Measurements from ENCODE around the gene CC2D2B. TPM values are rescaled to one million over a fixed set of nuclear protein-coding genes. Genes with fewer than 3 reads are reported as not detected.

Gene CC2D2B
- total RNA-seq, 8 experiments from 2014 or later = 0.38 to 1.9 (median 0.95) TPM

- in situ Hi-C loops (cut with MboI; ENCODE audit: low pct_unique_long_range_greater_than_20kb in 2 of 9, low sequenced_read_pairs in 9 of 9, unreplicated experiment in 9 of 9) = loop anchor here in 4 of 9 experiments (25.0 kb wide), 2 partner anchors 273 to 323 kb away; no protein-coding TSS in a partner anchor
- WGBS, 10 experiments = 60 to 100% (median 79%) methylated on average over 1 to 2 of the region's 2 CpGs; no CpG with 5 or more reads in 2 of the 10 experiments
- Histone ChIP-seq H3K4me1 (replicated peaks in 1 of 2) (no peaks in the 10 kb centered on the region), H3K27ac (no peak overlapping the region), H3K4me3 (no peak overlapping the region)
- ATAC-seq (replicated peaks in 6 of 8) = no peak
These were observed 106.8 kb downstream of the CC2D2B start for GRCh38 chr10:96014473-96015102.

- no peak overlapping the region for H3K4me3 ChIP-seq
- H3K4me1 ChIP-seq (replicated peaks in 1 of 2) = no peaks in the 10 kb centered on the region
- in situ Hi-C loops (cut with MboI; ENCODE audit: low pct_unique_long_range_greater_than_20kb in 2 of 9, low sequenced_read_pairs in 9 of 9, unreplicated experiment in 9 of 9) = loop anchor here in 4 of 9 experiments (25.0 kb wide), 2 partner anchors 270 to 320 kb away; no protein-coding TSS in a partner anchor
- H3K27ac ChIP-seq = no peak overlapping the region
- ATAC-seq (replicated peaks in 6 of 8) = peak; percentile 66 to 99 (median 87)
- 0 to 29% (median 7%) methylated on average over 1 to 5 of the region's 5 CpGs; no CpG with 5 or more reads in 1 of the 10 experiments for WGBS, 10 experiments
These were observed 109.5 kb downstream of the CC2D2B start for GRCh38 chr10:96017191-96017687.

- WGBS, 10 experiments = 0 to 100% (median 63%) methylated on average over 1 of the region's 1 CpG; no CpG with 5 or more reads in 3 of the 10 experiments
- no peak for ATAC-seq (replicated peaks in 6 of 8)
- H3K4me1 ChIP-seq (replicated peaks in 1 of 2) = no peaks in the 10 kb centered on the region
- H3K27ac ChIP-seq = no peak overlapping the region
- H3K4me3 ChIP-seq = no peak overlapping the region
- in situ Hi-C loops (cut with MboI; ENCODE audit: low pct_unique_long_range_greater_than_20kb in 2 of 9, low sequenced_read_pairs in 9 of 9, unreplicated experiment in 9 of 9) = loop anchor here in 4 of 9 experiments (25.0 kb wide), 2 partner anchors 266 to 316 kb away; no protein-coding TSS in a partner anchor
These were observed 113.6 kb downstream of the CC2D2B start for GRCh38 chr10:96021332-96021731.

- WGBS, 10 experiments = 50 to 100% (median 83%) methylated on average over 1 to 2 of the region's 2 CpGs; no CpG with 5 or more reads in 3 of the 10 experiments
- in situ Hi-C loops (cut with MboI; ENCODE audit: low pct_unique_long_range_greater_than_20kb in 2 of 9, low sequenced_read_pairs in 9 of 9, unreplicated experiment in 9 of 9) = loop anchor here in 4 of 9 experiments (25.0 kb wide), 2 partner anchors 265 to 315 kb away; no protein-coding TSS in a partner anchor
- Histone ChIP-seq H3K4me3 (no peak overlapping the region), H3K27ac (no peak overlapping the region), H3K4me1 (replicated peaks in 1 of 2) (no peaks in the 10 kb centered on the region)
- no peak for ATAC-seq (replicated peaks in 6 of 8)
These were observed 115.0 kb downstream of the CC2D2B start for GRCh38 chr10:96022739-96023138.

- H3K4me3 ChIP-seq = no peak overlapping the region
- no peak overlapping the region for H3K27ac ChIP-seq
- in situ Hi-C loops (cut with MboI; ENCODE audit: low pct_unique_long_range_greater_than_20kb in 2 of 9, low sequenced_read_pairs in 9 of 9, unreplicated experiment in 9 of 9) = loop anchor here in 4 of 9 experiments (25.0 kb wide), 2 partner anchors 264 to 314 kb away; no protein-coding TSS in a partner anchor
- H3K4me1 ChIP-seq (replicated peaks in 1 of 2) = no peaks in the 10 kb centered on the region
- ATAC-seq (replicated peaks in 6 of 8) = no peak
These were observed 115.4 kb downstream of the CC2D2B start for GRCh38 chr10:96023168-96023567.

GRCh38 chr10:96025566-96025965 lies 117.8 kb downstream of the CC2D2B start:
- H3K27ac ChIP-seq = no peak overlapping the region
- ATAC-seq (replicated peaks in 6 of 8) = peak in 4 of 8 experiments; percentile 21 to 91 (median 74)
- no peaks in the 10 kb centered on the region for H3K4me1 ChIP-seq (replicated peaks in 1 of 2)
- in situ Hi-C loops (cut with MboI; ENCODE audit: low pct_unique_long_range_greater_than_20kb in 2 of 9, low sequenced_read_pairs in 9 of 9, unreplicated experiment in 9 of 9) = loop anchor here in 4 of 9 experiments (25.0 kb wide), 3 partner anchors 187 to 312 kb away; partner anchors contain the start of gene DNTT (in 1 of the 4)
- no peak overlapping the region for H3K4me3 ChIP-seq
- 33 to 79% (median 56%) methylated on average over 1 to 3 of the region's 3 CpGs; no CpG with 5 or more reads in 4 of the 10 experiments for WGBS, 10 experiments

GRCh38 chr10:96034625-96035024 lies 126.8 kb downstream of the CC2D2B start:
- H3K4me1 ChIP-seq (replicated peaks in 1 of 2) = no peaks in the 10 kb centered on the region
- in situ Hi-C loops (cut with MboI; ENCODE audit: low pct_unique_long_range_greater_than_20kb in 2 of 9, low sequenced_read_pairs in 9 of 9, unreplicated experiment in 9 of 9) = loop anchor here in 4 of 9 experiments (25.0 kb wide), 3 partner anchors 178 to 303 kb away; partner anchors contain the start of gene DNTT (in 1 of the 4)
- H3K27ac ChIP-seq = no peak overlapping the region
- WGBS, 10 experiments = 17 to 100% (median 89%) methylated on average over 1 of the region's 1 CpG; no CpG with 5 or more reads in 1 of the 10 experiments
- no peak overlapping the region for H3K4me3 ChIP-seq
- ATAC-seq (replicated peaks in 6 of 8) = no peak

- in situ Hi-C loops (cut with MboI; ENCODE audit: low pct_unique_long_range_greater_than_20kb in 2 of 9, low sequenced_read_pairs in 9 of 9, unreplicated experiment in 9 of 9) = loop anchor here in 4 of 9 experiments (25.0 kb wide), 3 partner anchors 174 to 299 kb away; partner anchors contain the start of gene DNTT (in 1 of the 4)
- 36 to 100% (median 64%) methylated on average over 1 to 4 of the region's 4 CpGs for WGBS, 10 experiments
- peaks cover 0 to 9% of the 10 kb centered on the region in 2 donors for H3K4me1 ChIP-seq (replicated peaks in 1 of 2)
- no peak for ATAC-seq (replicated peaks in 6 of 8)
- no peak overlapping the region for H3K4me3 ChIP-seq
- no peak overlapping the region for H3K27ac ChIP-seq
These were observed 131.0 kb downstream of the CC2D2B start for GRCh38 chr10:96038476-96039387.

GRCh38 chr10:96041146-96041545 lies 133.4 kb downstream of the CC2D2B start:
- WGBS, 10 experiments = 83 to 100% (median 94%) methylated on average over 2 to 11 of the region's 11 CpGs
- H3K27ac ChIP-seq = no peak overlapping the region
- no peak for ATAC-seq (replicated peaks in 6 of 8)
- H3K4me1 ChIP-seq (replicated peaks in 1 of 2) = peaks cover 5 to 18% of the 10 kb centered on the region in 2 donors
- in situ Hi-C loops (cut with MboI; ENCODE audit: low pct_unique_long_range_greater_than_20kb in 2 of 9, low sequenced_read_pairs in 9 of 9, unreplicated experiment in 9 of 9) = loop anchor here in 4 of 9 experiments (25.0 kb wide), 3 partner anchors 171 to 296 kb away; partner anchors contain the start of gene DNTT (in 1 of the 4)
- no peak overlapping the region for H3K4me3 ChIP-seq

- Histone ChIP-seq H3K4me3 (peak within 1 kb of the TSS; percentile 63 to 97 (median 82)), H3K4me1 (replicated peaks in 1 of 2) (peaks cover 5 to 21% of the 10 kb centered on the region in 2 donors), H3K27ac (peak within 1 kb of the TSS; percentile 95 to 96)
- WGBS, 10 experiments = 0 to 42% (median 13%) methylated on average over 1 to 21 of the region's 92 CpGs; no CpG with 5 or more reads in 2 of the 10 experiments
- in situ Hi-C loops (cut with MboI; ENCODE audit: low pct_unique_long_range_greater_than_20kb in 2 of 9, low sequenced_read_pairs in 9 of 9, unreplicated experiment in 9 of 9) = loop anchor here in 4 of 9 experiments (25.0 kb wide), 3 partner anchors 169 to 294 kb away; partner anchors contain the start of gene DNTT (in 1 of the 4)
- ATAC-seq (replicated peaks in 6 of 8) = peak; percentile 86 to 95 (median 93)
These were observed 135.5 kb downstream of the CC2D2B start, which contains the start of gene CCNJ for GRCh38 chr10:96043033-96043892. CCNJ (plus strand) TSS chr10:96043583; CDS start chr10:96044394, 811 bp downstream.

- peaks cover 5 to 21% of the 10 kb centered on the region in 2 donors for H3K4me1 ChIP-seq (replicated peaks in 1 of 2)
- peak overlapping the region; percentile 63 to 97 (median 82) for H3K4me3 ChIP-seq
- WGBS, 10 experiments = 0 to 4% (median 1%) methylated on average over 1 to 16 of the region's 58 CpGs; no CpG with 5 or more reads in 5 of the 10 experiments
- in situ Hi-C loops (cut with MboI; ENCODE audit: low pct_unique_long_range_greater_than_20kb in 2 of 9, low sequenced_read_pairs in 9 of 9, unreplicated experiment in 9 of 9) = loop anchor here in 4 of 9 experiments (25.0 kb wide), 3 partner anchors 168 to 293 kb away; partner anchors contain the start of gene DNTT (in 1 of the 4)
- peak; percentile 46 to 66 (median 59) for ATAC-seq (replicated peaks in 6 of 8)
- peak overlapping the region; percentile 95 to 96 for H3K27ac ChIP-seq
These were observed 136.3 kb downstream of the CC2D2B start for GRCh38 chr10:96043893-96044715.

All from motor neuron (in vitro differentiated cells).